ENCODE data around the gene ANAPC4. TPM values are rescaled to one million over a fixed set of nuclear protein-coding genes. Genes with fewer than 3 reads are reported as not detected.

The ANAPC4 gene
- total RNA-seq, 2 donors from 2014 or later, result 25.7 to 33.9 TPM

- no peak overlapping the region for H3K4me3 ChIP-seq
- no peaks in the 10 kb centered on the region for H3K9me3 ChIP-seq
- DNase-seq (no peak), ATAC-seq (no peak)
- no peak overlapping the region for H3K27ac ChIP-seq
- 95 to 98% methylated on average over 2 of the region's 2 CpGs for WGBS, 2 donors
- TF ChIP-seq CTCF (IDR thresholded peaks at IDR 0.05) (no peak), POLR2A (IDR thresholded peaks at IDR 0.05) (no peak)
- peaks cover 0 to 10% of the 10 kb centered on the region in 2 donors for H3K36me3 ChIP-seq (replicated peaks in 1 of 2; ENCODE audit: insufficient read depth in 1 of 2, low read depth in 2 of 2)
- intact Hi-C loops (cut with DNase I), result loop anchor here (2.0 kb wide), 1 partner anchor 24 kb away; no protein-coding TSS in a partner anchor
- no peaks in the 10 kb centered on the region for H3K4me1 ChIP-seq
- no peaks in the 10 kb centered on the region for H3K27me3 ChIP-seq
Measured at GRCh38 chr4:25417014-25417413, 40.0 kb downstream of the ANAPC4 start.

- no peaks in the 10 kb centered on the region for H3K9me3 ChIP-seq
- no peaks in the 10 kb centered on the region for H3K27me3 ChIP-seq
- no peak for TF ChIP-seq POLR2A (IDR thresholded peaks at IDR 0.05)
- no peak for TF ChIP-seq CTCF (IDR thresholded peaks at IDR 0.05)
- no peaks in the 10 kb centered on the region for H3K4me1 ChIP-seq
- H3K27ac ChIP-seq, result no peak overlapping the region
- H3K36me3 ChIP-seq (replicated peaks in 1 of 2; ENCODE audit: insufficient read depth in 1 of 2, low read depth in 2 of 2), result peaks cover 0 to 6% of the 10 kb centered on the region in 2 donors
- 96 to 98% methylated on average over 1 of the region's 1 CpG for WGBS, 2 donors
- ATAC-seq (no peak), DNase-seq (no peak)
- intact Hi-C loops (cut with DNase I), result no loop called here
- H3K4me3 ChIP-seq, result no peak overlapping the region
Measured at GRCh38 chr4:25420931-25421330, 43.9 kb downstream of the ANAPC4 start.

GRCh38 chr4:25421816-25422525, 44.9 kb downstream of the ANAPC4 start:
- Histone ChIP-seq H3K9me3 (no peaks in the 10 kb centered on the region), H3K4me3 (no peak overlapping the region), H3K27me3 (no peaks in the 10 kb centered on the region), H3K4me1 (no peaks in the 10 kb centered on the region), H3K27ac (no peak overlapping the region), H3K36me3 (replicated peaks in 1 of 2; ENCODE audit: insufficient read depth in 1 of 2, low read depth in 2 of 2) (peaks cover 0 to 4% of the 10 kb centered on the region in 2 donors)
- intact Hi-C loops (cut with DNase I), result no loop called here
- no peak for TF ChIP-seq CTCF (IDR thresholded peaks at IDR 0.05)
- no peak for TF ChIP-seq POLR2A (IDR thresholded peaks at IDR 0.05)
- DNase-seq (no peak), ATAC-seq (no peak)
- 55 to 64% methylated on average over 5 of the region's 5 CpGs for WGBS, 2 donors

- Histone ChIP-seq H3K36me3 (replicated peaks in 1 of 2; ENCODE audit: insufficient read depth in 1 of 2, low read depth in 2 of 2) (no peaks in the 10 kb centered on the region), H3K9me3 (no peaks in the 10 kb centered on the region), H3K27ac (no peak overlapping the region), H3K4me1 (no peaks in the 10 kb centered on the region), H3K4me3 (no peak overlapping the region), H3K27me3 (no peaks in the 10 kb centered on the region)
- 89 to 93% methylated on average over 1 of the region's 1 CpG for WGBS, 2 donors
- ATAC-seq, result no peak
- TF ChIP-seq CTCF (IDR thresholded peaks at IDR 0.05) (no peak), POLR2A (IDR thresholded peaks at IDR 0.05) (no peak)
- intact Hi-C loops (cut with DNase I), result no loop called here
- DNase-seq, result no peak
Measured at GRCh38 chr4:25423548-25423947, 46.5 kb downstream of the ANAPC4 start.
